ENCODE results near the gene TRAPPC12.

DNA sequence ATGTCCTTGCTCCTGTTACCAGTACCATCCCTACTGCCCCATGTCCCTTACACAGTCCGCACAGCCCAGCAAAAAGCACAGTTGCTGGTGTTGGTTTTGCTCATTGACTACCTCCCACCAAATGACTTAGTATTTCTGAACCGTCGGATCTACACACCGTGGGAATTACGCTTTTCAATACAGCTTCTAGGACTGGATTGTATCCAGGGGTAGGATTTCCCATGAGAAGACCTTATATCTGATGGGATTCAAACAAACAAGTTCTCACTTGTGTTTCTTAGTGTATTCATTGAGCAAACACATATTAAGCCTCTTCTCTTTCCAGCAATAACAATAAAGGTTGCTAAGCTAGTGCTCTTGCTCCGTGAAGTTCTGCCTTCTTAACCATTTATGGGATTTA lies 25.8 kb downstream of the TRAPPC12 start:
- no peak for TF ChIP-seq GATA2 (IDR thresholded peaks at IDR 0.05; ENCODE audit: low read depth, low read length)
- TF ChIP-seq GATA3 (IDR thresholded peaks at IDR 0.05; ENCODE audit: low read depth, low read length) = no peak

All from SH-SY5Y (cell line).